ENCODE measurements around the gene CCDC71L. TPM values are rescaled to one million over a fixed set of nuclear protein-coding genes. Genes with fewer than 3 reads are reported as not detected.

Gene CCDC71L
- total RNA-seq, 1 experiment from 2014 or later, result 18.4 TPM

DNA sequence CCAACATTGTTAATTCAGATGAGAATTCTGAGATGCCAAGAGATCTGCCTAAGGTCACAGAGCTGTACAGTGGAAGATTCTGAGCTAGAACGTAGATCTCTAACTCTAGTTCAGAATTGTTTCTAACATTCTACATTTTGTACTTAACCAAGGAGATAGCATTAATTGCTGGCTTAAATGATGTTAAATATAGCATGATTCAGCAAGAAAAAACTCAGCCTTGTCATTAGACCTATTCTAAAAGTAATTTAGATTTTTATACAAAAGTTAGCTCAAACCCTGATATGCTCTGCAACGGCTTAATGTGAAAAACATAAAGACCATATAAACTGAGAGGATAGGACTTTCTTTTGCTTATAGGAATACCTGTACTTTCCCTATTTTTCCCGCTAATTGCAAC is 3.4 kb upstream of the CCDC71L start:
- BruUV-seq (replicated peaks), result no TSS peak
- intact Hi-C loops (cut with micrococcal nuclease; ENCODE audit: unreplicated experiment), result no loop called here
- POLR2A ChIA-PET (ENCODE audit: low non-redundant PET), result no interaction called here

DNA sequence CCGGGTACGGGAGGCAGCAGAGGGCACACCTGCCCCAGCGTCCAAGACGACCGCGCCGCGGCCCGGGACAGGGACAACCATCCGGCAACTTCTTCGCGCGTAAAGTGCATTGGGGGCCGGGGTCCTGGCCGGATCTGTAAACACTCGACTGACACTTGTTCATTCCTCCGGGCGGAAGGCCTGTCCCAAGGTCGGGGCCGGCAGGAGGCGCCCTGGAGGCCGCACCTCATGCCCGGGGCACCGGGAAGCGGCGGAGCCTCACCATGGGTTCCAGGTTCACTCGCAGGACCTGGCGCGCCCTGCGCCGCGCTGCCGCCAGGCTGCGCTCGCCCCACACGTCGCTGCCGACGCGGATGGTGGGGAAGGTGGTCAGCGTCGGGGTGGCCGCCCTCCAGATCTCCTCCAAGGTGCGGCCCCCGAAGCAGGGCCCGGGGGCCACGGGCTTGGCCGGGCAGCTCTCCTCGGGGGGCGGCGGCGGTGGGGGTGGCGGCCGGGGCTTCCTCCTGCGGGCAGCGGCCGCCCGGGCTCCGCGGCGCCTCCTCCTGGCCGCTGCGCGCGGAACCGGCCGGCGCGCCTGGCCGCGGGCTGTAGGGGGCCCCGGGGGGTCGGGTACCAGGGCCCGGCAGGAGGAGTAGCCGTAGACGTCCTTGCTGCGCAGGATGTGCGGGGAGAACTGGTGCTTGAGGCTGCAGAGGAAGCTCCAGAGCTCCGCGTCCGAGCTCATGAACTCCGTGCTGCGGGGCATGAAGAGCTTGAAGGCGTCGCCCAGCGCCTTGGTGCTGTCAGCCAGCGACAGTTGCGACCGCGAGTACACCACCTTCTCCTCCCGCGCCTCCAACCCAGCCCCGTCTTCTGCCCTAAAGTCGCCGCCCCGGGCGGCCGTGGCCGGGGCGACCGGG is 746 bp downstream of the CCDC71L start:
- Histone ChIP-seq H3K36me3 (ENCODE audit: insufficient read depth, low read length, poor library complexity, severe bottlenecking) (no peaks in the 10 kb centered on the region), H3K4me3 (ENCODE audit: low read depth, low read length, poor library complexity, severe bottlenecking) (peak overlapping the region; percentile 84), H3K27ac (ENCODE audit: low read depth, low read length, poor library complexity, severe bottlenecking) (peak overlapping the region; percentile 87), H3K4me1 (ENCODE audit: insufficient read depth, low read length, poor library complexity, severe bottlenecking) (peaks cover 8% of the 10 kb centered on the region), H3K27me3 (replicated peaks; ENCODE audit: insufficient read depth, low read depth, low read length, poor library complexity) (no peaks in the 10 kb centered on the region), H3K9me3 (ENCODE audit: low read depth, low read length, poor library complexity, severe bottlenecking) (no peaks in the 10 kb centered on the region)
- no peak for TF ChIP-seq EZH2 (IDR thresholded peaks at IDR 0.05; ENCODE audit: borderline replicate concordance, low read depth, low read length, poor library complexity, severe bottlenecking)
- TF ChIP-seq, protein P1, sequence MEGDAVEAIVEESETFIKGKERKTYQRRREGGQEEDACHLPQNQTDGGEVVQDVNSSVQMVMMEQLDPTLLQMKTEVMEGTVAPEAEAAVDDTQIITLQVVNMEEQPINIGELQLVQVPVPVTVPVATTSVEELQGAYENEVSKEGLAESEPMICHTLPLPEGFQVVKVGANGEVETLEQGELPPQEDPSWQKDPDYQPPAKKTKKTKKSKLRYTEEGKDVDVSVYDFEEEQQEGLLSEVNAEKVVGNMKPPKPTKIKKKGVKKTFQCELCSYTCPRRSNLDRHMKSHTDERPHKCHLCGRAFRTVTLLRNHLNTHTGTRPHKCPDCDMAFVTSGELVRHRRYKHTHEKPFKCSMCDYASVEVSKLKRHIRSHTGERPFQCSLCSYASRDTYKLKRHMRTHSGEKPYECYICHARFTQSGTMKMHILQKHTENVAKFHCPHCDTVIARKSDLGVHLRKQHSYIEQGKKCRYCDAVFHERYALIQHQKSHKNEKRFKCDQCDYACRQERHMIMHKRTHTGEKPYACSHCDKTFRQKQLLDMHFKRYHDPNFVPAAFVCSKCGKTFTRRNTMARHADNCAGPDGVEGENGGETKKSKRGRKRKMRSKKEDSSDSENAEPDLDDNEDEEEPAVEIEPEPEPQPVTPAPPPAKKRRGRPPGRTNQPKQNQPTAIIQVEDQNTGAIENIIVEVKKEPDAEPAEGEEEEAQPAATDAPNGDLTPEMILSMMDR (conservative IDR thresholded peaks at IDR 0.05; ENCODE audit: low read depth, low read length), result peak; percentile 84
- intact Hi-C loops (cut with micrococcal nuclease; ENCODE audit: unreplicated experiment), result loop anchor here (1.0 to 5.0 kb wide), 3 partner anchors 76 to 483 kb away; no protein-coding TSS in a partner anchor
- ChIA-PET POLR2A (ENCODE audit: low non-redundant PET) (interaction anchor here (0.7 kb wide), 1 partner anchor 143 kb away, joined by 5 read pairs; no protein-coding TSS in a partner anchor), CTCF (interaction anchor here (0.6 to 1.6 kb wide), 9 partner anchors 21 to 654 kb away, joined by 3 to 8 read pairs (median 5); partner anchors contain the start of gene HBP1)
- DNase-seq (ENCODE audit: low spot score), result peak; percentile 82
- no TSS peak for BruUV-seq (replicated peaks)

More for the DNA sequence above, 3.4 kb upstream of the CCDC71L start:
- Histone ChIP-seq H3K27me3 (replicated peaks; ENCODE audit: insufficient read depth, low read depth, low read length, poor library complexity) (no peaks in the 10 kb centered on the region), H3K4me3 (ENCODE audit: low read depth, low read length, poor library complexity, severe bottlenecking) (no peak overlapping the region), H3K36me3 (ENCODE audit: insufficient read depth, low read length, poor library complexity, severe bottlenecking) (no peaks in the 10 kb centered on the region), H3K4me1 (ENCODE audit: insufficient read depth, low read length, poor library complexity, severe bottlenecking) (no peaks in the 10 kb centered on the region), H3K9me3 (ENCODE audit: low read depth, low read length, poor library complexity, severe bottlenecking) (no peaks in the 10 kb centered on the region), H3K27ac (ENCODE audit: low read depth, low read length, poor library complexity, severe bottlenecking) (no peak overlapping the region)
- DNase-seq (ENCODE audit: low spot score), result no peak
- TF ChIP-seq, protein P1 (conservative IDR thresholded peaks at IDR 0.05; ENCODE audit: low read depth, low read length), result no peak
- no peak for TF ChIP-seq EZH2 (IDR thresholded peaks at IDR 0.05; ENCODE audit: borderline replicate concordance, low read depth, low read length, poor library complexity, severe bottlenecking)
- CTCF ChIA-PET, result interaction anchor here (1.0 kb wide), 1 partner anchor 72 kb away, joined by 3 read pairs; no protein-coding TSS in a partner anchor

DNA sequence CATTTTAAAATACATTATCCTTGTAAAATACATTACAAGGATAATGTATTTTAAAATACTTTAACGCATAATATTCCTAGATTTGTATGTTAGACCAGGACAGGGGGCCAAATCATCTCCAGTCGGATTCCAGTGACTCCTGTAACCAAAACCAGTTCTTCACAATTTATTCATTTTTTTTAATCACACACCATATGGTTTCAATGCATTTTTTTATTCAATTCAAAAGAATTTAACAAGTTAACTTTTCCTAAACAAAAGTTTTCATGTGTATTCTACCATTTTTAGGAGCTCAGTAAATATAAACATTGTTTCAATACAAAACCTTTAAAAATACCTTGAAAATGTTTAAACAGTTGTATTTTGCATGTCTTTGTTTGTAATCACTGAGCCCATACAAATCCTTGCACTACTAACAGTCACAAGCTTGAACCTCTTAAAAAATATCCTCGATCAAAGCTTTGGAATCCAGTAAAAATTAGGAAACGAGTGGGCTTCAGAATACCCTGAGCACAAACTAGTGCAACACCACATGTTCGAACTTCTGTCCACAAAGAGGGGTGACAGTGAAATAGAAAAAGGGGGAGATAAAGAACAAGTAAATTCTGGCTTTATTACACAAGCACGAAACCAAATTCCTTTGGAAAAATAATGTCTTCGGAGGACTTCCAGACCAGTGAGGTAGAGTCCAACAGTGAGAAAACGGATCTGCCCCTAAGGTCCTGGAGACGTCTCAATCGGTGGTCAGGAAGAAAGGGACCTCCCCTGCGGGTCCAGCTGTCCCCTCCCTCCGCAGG is 1.6 kb downstream of the CCDC71L start:
- CTCF ChIA-PET, result interaction anchor here (0.5 to 1.6 kb wide), 7 partner anchors 20 to 655 kb away, joined by 3 to 8 read pairs (median 5); no protein-coding TSS in a partner anchor

More for the DNA sequence above, 1.6 kb downstream of the CCDC71L start:
- no peaks in the 10 kb centered on the region for H3K27me3 ChIP-seq (replicated peaks; ENCODE audit: insufficient read depth, low read depth, low read length, poor library complexity)
- H3K36me3 ChIP-seq (ENCODE audit: insufficient read depth, low read length, poor library complexity, severe bottlenecking), result no peaks in the 10 kb centered on the region
- POLR2A ChIA-PET (ENCODE audit: low non-redundant PET), result no interaction called here
- H3K27ac ChIP-seq (ENCODE audit: low read depth, low read length, poor library complexity, severe bottlenecking), result peak overlapping the region; percentile 87
- intact Hi-C loops (cut with micrococcal nuclease; ENCODE audit: unreplicated experiment), result loop anchor here (5.0 kb wide), 1 partner anchor 482 kb away; no protein-coding TSS in a partner anchor
- TF ChIP-seq, protein P1 (conservative IDR thresholded peaks at IDR 0.05; ENCODE audit: low read depth, low read length), result no peak
- no peak for TF ChIP-seq EZH2 (IDR thresholded peaks at IDR 0.05; ENCODE audit: borderline replicate concordance, low read depth, low read length, poor library complexity, severe bottlenecking)
- DNase-seq (ENCODE audit: low spot score), result peak; percentile 6
- TSS peak; percentile 57 for BruUV-seq (replicated peaks)
- H3K4me3 ChIP-seq (ENCODE audit: low read depth, low read length, poor library complexity, severe bottlenecking), result peak overlapping the region; percentile 84
- peaks cover 8% of the 10 kb centered on the region for H3K4me1 ChIP-seq (ENCODE audit: insufficient read depth, low read length, poor library complexity, severe bottlenecking)
- H3K9me3 ChIP-seq (ENCODE audit: low read depth, low read length, poor library complexity, severe bottlenecking), result no peaks in the 10 kb centered on the region

Data from A673 (cell line).